OCI-M1 (cell line): ENCODE data around the gene AQP7.
A peak's percentile ranks its signal among the peaks of the same experiment; 100 is the strongest.
"Not testable (repeated sequence)": the region's sequence is repeated elsewhere in the genome, so short reads cannot be mapped to it uniquely, and the experiment has no call there.

Source experiments
- DNase-seq: peaks from one replicate; lab custom pipeline; 2025; lab: John Stamatoyannopoulos, UW

AQP7 gene

DNA sequence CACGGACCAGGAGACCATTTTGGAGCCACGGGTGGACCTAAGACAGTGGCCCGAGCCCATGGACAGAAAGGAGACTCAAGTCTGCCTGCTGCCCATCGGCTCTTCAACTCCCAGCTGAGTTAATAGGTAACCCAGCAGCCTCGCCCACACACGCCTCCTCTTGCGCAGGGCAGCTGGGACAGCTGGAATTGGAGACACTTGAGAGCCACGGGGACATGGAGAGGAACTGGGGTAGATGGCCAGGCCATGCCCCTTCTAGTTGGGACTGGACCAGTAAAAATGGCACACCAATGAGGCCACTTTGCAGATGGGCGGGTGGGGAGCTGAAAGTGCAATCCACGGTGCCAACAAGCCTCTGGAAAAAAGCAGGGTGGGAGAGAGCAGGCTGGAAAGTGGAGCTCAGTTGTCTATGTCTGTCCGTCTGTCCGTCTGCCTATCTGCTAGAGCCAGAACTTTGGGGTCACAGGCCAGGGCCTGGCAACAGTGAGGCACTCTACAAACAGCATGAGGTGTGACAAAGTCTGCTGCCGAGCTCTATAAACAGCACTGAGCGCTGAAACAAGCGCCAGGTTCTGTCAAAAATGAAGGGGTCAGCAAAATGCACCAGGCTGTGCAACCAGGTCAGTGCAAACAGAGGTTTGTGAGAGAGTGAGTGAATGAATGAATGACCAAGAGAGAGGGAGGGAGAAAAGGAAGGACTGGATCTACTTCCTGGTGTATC is 7.0 kb downstream of the AQP7 start:
- not testable (repeated sequence) for DNase-seq

DNA sequence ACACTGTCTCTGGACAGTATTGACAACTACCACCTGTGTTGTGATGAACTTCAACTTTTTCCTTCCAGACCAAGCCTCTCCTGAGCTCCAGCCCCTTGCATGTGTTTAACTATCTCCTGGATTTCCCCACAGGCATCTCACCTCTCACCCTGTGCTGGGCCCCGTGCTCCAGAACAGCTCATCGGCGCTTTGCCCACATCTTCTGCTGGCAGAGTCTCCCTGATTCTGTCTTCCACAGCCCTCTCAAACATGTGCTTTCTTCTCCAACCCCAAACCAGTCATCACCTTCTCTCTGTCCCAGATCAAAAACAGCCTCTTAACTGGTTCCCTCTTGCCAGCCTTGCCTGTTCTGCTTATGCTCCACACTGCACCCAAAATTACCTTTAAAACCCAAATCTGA is 8.4 kb downstream of the AQP7 start:
- DNase-seq, result not testable (repeated sequence)

DNA sequence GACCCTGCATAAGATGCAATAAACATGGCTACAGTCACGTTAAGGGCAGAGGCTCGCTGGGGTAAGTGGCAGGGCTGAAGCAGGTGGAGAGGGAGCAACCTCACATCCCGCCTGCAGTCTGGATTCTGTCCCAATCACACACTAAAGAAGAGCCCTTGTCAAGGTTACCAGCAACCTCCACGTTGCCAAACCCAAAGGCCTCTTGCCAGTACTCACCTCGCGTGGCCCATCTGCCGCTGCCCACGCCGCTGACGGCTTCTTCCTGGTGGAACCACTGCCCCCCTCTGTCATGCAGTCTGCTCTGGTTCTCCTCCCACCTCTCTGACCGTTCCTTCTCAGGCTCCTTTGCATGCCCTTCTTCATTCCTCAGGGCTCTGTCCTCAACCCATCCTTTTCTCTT is 8.8 kb downstream of the AQP7 start:
- DNase-seq, result no peak

DNA sequence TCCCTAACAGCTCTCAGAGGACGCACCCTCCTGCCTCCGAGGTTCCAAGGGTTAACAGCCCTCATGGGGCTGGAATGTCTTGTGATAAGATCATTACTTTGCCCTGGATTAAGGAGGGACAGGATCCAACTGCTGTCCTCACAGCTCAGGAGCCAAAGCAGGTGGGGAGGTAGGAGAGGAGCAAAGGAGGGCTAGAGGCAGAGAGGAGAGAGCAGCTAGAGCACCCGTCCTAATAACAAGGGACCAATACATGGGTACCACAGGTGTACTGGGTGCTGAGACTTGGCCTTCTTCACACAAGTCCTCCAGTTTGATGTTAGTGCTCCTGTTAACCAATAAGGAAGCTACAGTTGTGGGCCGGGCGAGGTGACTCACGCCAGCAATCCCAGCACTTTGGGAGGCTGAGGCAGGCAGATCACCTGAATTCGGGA is 9.8 kb downstream of the AQP7 start:
- DNase-seq, result not testable (repeated sequence)

DNA sequence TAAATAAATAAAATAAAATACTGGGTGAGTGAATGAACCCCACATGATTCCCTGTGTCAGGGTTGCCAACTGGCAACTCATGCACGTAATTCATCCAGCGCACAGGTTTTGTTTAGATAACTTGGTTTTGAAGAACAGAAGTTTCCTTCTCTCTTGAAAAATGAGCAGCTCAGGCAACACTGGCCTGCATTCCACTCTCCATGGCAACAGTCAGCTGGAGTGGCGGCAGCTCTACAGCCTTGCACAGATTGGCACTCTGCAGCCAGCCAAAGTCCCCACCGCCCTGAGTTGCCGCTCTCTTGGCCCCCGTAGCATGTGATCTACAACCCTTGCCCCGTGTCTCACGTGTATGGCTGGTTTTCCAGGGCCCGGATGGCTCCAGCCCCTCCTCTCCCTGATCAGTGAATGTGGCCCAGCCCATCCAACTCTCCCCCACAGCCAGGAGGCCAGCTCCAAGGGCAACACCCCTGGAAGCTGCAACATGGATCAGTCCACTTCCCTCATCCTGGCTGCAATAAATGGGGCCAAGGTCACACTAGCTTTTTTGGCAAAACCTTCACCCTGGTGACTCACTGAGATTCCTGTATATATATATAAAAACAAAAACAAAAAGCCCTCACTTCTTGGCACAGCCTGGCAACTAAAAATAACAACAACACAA is 11.1 kb downstream of the AQP7 start:
- DNase-seq, result peak; percentile 33

DNA sequence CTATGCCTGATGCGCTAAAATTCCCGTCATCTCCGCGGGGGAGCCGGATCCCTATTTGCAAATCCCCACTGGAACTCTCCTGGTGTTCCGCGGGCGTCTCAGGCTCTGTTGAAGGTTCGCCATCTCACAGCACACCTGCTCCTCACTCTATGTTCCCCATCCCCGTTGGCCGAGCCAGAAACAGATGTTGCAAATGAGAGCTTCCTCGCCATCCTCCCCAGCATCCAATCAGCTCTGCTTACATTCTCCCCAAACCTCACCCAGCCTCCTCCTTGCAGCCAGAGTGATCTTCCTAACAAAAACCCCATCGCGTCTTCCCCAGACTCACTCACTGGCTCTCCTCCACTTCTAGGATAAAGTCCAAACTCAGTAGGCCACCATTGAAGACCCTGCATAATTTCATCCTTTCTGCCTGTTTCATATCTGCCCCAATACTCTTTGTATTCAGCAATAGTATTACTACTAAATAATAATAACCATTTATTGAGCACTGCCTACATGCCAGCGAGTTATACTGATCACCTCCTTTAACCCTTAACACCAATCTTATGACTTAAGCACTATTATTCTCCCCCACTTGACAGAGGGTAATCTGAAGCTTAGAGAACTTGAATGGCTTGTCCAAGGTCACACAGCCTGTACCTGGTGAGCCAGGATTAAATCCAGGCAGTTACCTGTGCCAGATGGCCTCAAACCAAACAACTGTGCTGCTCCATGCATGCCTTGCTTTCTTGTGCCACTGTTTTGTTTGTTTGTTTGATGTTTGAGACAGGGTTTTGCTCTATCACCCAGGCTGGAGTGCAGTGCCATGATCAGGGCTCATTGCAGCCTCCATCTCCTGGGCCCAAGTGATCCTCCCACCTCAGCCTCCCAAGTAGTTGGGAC is 14.0 kb downstream of the AQP7 start:
- no peak for DNase-seq

DNA sequence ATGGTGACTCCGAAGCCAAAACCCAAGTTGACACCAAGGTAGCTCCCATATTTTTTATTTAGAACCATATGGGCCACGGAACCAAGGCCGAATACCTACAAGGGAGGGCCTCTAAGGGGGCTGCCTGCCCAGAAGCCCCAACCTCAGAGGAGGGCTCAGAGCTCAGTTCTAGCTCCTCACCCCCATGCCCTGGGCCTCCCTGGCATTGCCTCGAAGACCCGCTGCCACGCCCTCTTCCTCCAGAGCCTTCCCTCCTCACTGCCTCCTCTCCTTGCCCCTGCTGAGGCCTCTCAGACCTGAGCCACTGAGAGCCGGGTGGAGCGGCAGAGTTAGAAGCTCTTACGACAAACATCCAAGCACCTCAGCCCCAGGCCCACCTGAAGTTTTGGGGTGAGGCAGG is 15.4 kb downstream of the AQP7 start:
- DNase-seq, result not testable (repeated sequence)

DNA sequence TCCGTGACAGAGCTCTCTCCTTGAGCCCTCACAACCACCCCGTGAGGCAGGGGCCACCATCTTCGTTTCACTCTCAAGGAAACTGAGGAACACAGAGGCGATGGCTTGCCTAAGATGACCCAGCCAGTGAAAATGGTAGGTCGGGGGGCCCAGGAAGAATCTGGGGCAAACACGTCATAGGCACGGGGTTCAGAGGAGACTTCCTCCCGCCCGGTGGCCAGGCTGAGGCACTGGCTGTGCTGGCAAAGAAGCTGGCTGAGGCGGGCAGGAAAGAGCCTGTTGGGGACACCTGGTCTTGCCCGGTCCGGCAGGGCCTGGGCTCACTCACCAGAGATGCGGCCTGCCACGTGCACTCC is 15.7 kb downstream of the AQP7 start:
- not testable (repeated sequence) for DNase-seq

DNA sequence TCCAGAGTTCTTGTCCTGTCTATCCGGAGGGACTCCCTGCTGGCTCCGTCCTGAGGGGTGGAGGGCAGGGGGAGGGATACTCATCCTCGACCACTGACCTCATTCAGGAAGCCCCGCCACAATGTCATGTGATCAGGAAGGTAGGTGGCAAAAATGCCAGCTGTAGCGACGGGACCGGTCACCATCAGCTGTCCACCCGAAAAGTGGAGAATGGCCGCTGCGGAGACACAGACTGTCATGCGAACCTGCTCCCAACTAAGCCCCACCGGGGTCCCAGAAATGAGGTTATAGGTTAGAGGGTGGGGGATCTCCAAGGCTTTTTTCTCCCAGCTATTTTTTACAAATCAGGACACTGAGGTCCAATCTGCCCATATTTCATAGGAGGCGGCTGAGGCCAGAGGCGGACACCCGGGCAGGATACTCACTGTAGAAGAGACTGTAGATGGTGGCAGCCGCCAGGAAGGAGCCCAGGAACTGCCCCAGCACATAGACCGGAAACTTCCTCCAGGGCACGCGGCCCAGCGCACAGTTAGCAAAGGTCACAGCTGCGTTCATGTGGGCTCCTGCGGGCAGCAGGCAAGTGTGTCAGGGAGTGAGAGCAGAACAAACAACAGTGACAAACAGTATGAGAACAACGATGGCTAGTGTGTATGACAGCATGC is 16.3 kb downstream of the AQP7 start:
- DNase-seq, result not testable (repeated sequence)

DNA sequence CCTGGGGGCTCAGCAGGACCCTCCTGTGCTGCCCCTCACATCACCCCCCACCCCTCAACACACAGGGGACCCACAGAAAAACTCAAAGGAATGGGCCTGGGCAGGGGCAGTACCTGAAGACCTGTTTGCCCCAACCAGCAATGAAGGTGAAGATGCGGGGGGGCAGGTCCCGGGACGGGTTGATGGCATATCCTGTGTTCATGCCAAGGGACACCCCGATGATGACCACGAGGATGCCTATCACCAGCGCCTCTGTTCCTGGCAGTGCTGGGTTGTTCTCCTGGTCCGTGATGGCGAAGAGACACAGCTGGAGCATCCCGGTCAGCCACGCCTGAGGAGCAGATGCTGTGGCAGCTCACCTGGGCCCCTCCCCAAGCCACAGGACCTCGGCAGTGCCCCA is 16.8 kb downstream of the AQP7 start:
- DNase-seq, result not testable (repeated sequence)

DNA sequence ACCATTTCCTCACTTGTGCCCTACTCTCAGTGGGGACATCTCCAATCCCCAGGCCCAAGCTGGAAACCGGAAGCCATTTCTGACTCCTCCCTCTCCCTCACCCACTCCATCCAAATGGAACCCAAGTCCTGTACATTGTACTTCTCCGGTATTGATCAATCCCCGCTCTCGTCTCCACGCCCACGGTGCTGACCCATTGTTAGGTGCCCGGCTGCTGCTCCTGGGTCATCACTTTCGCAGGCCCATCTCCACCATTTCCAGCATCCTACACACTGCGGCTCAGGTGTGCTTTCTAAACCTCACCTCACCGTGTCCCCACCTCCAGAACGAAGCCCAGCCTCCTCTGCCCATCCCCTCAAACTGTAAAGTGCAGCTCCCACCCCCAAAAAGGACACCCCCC is 19.0 kb downstream of the AQP7 start:
- not testable (repeated sequence) for DNase-seq

DNA sequence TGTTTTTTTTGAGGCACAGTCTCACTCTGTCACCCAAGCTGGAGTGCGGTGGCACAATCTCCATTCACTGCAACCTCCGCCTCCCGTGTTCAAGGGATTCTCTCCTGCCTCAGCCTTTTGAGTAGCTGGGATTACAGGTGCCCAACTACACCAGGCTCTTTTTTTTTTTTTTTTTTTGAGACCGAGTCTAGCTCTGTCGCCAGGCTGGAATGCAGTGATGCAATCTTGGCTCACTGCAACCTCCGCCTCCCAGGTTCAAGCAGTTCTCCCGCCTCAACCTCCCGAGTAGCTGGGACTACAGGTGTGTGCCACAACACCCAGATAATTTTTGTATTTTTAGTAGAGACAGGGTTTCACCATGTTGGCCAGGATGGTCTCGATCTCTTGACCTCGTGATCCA is 20.0 kb downstream of the AQP7 start:
- DNase-seq, result not testable (repeated sequence)

DNA sequence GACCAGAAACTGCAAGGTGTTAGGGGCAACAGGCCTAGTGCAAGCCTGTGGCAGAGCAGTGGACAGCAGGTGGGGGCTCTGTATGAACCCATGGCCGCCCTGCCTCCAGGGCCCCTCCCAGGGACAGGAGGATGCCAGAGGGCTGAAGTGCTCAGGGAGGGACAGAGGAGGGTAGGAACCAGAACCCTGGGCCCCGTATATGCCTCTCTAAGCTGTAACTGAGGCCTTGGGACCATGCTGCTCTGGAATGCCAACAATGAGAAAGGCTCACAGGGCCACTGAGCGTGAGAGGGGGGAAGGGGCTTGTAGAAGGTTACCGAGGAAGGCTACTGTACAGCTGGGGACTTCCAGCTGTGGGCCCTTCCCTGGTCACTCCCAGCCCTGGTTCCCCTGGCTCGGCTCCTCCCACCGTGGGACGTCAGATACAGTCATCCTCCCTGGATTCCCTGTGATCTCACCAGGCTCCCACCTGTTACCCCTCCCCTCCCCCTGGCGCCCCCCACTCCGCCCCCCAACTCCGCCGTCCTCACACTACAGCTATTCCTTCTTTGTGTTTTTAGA is 21.1 kb downstream of the AQP7 start:
- no peak for DNase-seq

DNA sequence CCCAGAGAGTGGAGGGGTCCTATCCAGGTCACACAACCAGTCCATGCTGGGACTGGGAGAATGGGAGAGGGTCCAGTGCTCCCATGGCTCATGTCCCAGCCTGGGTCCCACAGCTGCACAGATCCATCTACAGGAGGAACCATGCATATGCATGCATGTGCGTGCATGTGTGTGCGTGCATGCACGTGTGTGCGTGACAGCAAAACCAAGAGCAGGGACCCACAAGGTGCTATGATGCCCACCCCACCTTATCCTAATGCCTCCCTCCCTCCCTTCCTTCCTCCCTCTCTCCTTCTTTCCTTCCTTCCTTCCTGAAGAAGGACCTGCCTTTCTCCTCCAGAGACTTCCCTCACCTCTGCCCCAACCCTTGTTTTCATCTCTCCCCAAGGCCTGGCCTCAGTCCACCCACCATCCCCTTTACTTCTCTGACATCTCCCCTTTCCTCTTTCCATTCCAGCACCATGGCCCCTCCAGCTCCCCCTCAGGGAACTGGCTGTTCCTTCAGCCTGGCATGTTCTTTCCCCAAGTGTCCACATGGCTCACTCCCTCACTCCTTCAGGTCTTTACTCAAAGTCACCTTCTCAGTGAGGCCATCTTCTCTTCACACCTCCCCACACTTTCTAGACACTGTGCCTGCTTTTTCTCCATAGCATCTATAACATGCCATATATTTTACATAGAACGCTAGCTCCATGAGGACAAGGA is 21.8 kb downstream of the AQP7 start:
- DNase-seq, result no peak

DNA sequence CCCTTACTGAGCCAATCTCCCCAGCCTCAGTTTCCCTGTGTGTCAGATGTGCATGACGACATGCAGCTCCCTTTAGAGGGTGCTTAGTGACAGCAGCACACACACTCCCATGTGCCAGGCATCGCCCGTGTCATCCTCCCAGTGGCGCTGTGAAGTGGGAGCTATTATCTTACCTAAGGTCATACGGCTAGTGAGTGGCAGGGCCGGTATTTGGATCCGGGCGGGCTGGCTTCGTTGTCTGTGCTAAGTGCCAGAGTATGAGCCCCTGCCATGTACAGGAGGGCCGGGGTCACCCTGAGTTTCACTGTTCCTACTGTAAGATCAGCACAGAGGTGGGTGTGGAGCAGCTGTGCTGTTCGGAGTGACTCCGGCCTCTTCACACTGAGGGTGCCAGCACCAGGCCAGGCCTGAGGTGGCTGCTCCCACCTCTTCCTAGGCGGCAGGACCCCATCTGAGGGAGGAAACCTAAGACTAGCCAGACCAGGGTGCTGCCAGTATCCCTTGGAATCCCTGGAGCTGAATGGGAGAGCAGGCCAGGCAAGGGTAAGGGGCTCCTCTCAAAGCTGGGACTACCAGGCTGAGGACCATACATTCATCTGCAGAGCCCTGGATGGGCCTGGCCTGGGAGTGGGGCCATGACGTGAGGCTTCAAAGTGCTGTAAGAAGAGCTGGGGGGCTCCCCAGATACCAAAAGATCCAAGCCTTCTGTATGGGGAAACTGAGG is 22.5 kb downstream of the AQP7 start:
- DNase-seq, result no peak

DNA sequence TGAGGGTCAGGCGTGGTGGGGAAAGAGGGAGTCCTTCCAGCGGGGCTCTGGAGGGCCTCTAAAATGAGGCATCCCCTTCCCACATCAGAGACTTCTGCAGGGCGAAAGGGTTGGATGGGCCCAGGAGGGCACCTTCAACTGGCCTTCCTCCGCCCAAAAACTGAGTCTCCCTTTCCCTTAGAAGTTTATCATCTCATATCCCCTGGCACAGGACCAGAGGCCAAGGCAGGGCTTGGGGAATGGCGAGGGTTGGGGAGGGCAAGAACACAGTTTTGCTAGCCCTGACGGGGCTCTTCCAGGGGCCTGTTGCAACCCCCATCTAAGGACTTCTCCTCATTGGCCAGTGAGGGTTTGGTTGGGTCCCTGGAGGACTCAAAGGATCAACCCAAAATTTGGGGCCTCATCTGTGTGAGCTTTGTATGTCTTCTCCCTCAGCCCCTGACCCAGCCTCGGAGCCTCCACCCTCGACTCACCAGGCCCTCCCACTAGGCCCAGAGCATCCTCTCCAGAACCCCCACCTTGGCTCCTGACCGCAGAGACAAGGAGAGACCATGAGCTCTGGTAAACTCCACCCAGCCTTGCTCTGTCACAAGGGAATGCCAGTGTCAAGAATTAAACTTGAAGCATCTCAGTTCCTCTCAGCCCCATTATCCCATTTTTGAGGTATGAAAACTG is 24.1 kb downstream of the AQP7 start:
- DNase-seq, result no peak

DNA sequence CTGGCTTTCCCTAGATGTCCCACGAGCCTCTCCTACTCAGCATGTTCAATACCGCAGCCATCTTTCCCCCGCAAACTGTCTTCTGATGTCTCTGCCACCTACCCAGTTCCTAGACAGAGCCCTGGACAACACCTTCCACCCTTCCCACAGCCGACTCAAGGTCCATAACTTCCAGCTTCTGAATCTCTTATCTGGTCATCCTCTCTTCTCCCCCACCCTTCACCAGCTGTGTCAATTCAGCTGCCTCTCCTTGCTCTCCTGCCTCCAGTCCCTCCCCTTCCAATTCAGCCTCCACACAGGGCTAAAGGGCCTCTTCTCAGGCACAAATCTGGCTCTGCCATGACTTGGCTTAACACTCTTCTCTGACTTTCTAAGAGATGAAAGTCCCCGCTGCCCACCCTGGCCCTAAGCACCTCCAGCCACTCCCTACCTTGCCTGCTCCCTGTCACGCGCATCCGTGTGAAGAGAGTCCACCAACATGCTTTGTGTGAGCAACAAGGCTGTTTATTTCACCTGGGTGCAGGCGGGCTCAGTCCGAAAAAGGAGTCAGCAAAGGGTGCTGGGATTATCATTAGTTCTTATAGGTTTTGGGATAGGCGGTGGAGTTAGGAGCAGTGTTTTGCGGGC is 25.2 kb downstream of the AQP7 start:
- DNase-seq, result no peak

DNA sequence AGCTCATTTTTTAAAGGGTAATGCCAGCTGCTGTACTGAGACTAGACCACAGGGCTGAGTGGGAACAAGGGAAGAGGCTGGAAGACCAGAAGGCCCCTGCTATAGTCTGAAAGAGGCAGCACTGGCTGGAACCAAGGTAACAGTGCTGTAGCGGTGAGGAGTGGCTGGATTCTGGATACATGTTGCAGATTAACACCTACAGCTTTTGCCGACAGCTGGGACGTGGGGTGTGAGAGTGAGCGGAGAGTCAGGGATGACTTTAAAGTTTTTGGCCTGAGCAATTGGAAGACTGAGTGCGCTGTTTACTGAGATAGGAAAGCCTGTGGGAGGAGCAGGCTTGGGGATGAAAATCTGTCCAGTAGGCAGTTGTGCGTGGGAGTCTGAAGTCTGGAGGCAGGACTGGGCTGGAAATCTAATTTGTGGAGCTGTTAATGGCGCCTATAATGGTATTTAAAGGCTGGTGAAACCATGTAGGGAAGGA is 26.5 kb downstream of the AQP7 start:
- DNase-seq, result peak; percentile 32

DNA sequence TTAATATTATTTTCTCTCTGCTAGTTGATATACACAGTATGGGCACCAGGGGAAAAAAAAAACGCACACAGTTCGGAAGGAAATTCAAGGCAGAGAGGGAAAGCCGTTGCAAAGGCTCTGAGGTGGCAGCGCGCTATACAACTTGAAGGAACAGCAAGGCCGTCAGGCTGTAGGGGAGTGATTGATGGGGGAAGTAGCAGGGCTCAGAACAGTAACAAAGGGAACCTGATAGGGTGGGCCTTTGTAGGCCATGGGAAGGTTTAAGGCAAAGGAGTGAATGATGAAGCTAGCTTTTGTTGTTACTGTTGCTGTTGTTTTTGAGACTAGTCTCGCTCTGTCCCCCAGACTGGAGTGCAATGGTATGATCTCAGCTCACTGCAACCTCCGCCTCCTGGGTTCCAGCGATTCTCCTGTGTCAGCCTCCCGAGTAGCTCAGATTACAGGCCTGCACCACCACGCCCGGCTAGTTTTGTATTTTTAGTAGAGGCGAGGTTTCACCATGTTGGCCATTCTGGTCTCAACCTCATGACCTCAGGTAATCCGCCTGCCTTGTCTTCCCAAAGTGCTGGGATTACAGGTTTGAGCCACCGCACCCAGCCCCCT is 27.0 kb downstream of the AQP7 start:
- DNase-seq, result no peak
